Tibial artery (tissue), 4 donors: Measurements from ENCODE around the gene TMED6.

ENCODE experiments used
- DNase-seq, 2 donors: peaks; one replicate each; pipeline ENCODE4 v3.0.0-alpha.2; 2019
- H3K27ac ChIP-seq, 2 donors: fragments of 200-600 bp; sonication (generic) in 1 of 2; 1 replicate in 1 of 2; 2 replicates in 1 of 2; pipeline ENCODE4 v1.5.1; 2018 to 2019; ENCODE audit warnings: mild to moderate bottlenecking in 1 of 2
- H3K27me3 ChIP-seq, 2 donors: fragments of 200-600 bp; sonication (generic) in 1 of 2; one replicate each; pipeline versions ENCODE4 v1.5.1 to v1.6.0; 2016 to 2019
- H3K36me3 ChIP-seq, 3 donors: fragments of 200-600 bp; sonication (generic) in 2 of 3; one replicate each; pipeline ENCODE4 v1.5.1; 2016 to 2019; ENCODE audit warnings: mild to moderate bottlenecking in 2 of 3
- H3K4me1 ChIP-seq, 4 donors: fragments of 200-600 bp; sonication (generic) in 2 of 4; 1 replicate in 3 of 4; 2 replicates in 1 of 4; pipeline ENCODE4 v1.5.1; 2016 to 2019
- H3K4me3 ChIP-seq, 2 donors: fragments of 200-600 bp; sonication (generic) in 1 of 2; 1 replicate in 1 of 2; 2 replicates in 1 of 2; pipeline ENCODE4 v1.5.1; 2018 to 2019; ENCODE audit warnings: mild to moderate bottlenecking in 2 of 2
- H3K9me3 ChIP-seq, 3 donors: fragments of 200-600 bp; sonication (generic) in 1 of 3; one replicate each; pipeline ENCODE4 v1.5.1; 2016 to 2019
- CTCF ChIP-seq, 2 experiments: fragments of 200-600 bp in 1 of 2; fragments of 450-650 bp in 1 of 2; IDR thresholded peaks; one replicate each; pipeline ENCODE4 v1.5.1; 2017 to 2019; ENCODE audit warnings: antibody characterized with exemption in 2 of 2, mild to moderate bottlenecking in 1 of 2, moderate library complexity in 1 of 2
- intact Hi-C: fragments of 100-400 bp; cut with DNase I; formaldehyde crosslinking; loops from one replicate; pipeline ENCODE4 v1.15.0; 2023; ENCODE audit warnings: low total_unique reads

Gene TMED6

DNA sequence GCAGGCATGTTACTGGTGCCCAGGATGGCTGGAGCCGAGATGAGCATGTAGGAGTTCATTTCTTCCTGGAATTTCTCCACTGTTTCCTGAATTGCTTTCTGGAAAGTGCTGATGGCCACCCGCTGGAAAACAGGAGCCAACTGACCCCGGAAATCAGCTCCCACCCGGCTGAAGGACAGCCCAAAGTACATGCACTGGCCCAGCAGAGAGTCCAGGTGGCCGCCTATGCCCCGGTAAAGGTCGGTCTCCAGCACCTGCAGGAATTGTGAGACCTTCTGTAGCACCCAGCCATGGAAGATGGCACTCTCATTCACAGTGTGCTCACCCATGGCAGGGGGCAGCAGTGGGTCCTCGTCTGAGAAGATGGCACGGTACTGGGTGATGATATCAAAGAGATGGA, 16.9 kb downstream of the TMED6 start:
- no peak for TF ChIP-seq CTCF (IDR thresholded peaks at IDR 0.05)
- H3K27ac ChIP-seq, result no peak overlapping the region
- H3K27me3 ChIP-seq, result no peaks in the 10 kb centered on the region
- H3K36me3 ChIP-seq, result peaks cover 42 to 50% (median 44%) of the 10 kb centered on the region in 3 donors
- no peak overlapping the region for H3K4me3 ChIP-seq
- intact Hi-C loops, result loop anchor here (5.0 to 10.0 kb wide), 2 partner anchors 53 to 800 kb away; partner anchors contain the start of genes TERF2 and ZFP90
- DNase-seq, result no peak
- H3K4me1 ChIP-seq, result peaks cover 0 to 32% (median 24%) of the 10 kb centered on the region in 4 donors
- no peaks in the 10 kb centered on the region for H3K9me3 ChIP-seq

DNA sequence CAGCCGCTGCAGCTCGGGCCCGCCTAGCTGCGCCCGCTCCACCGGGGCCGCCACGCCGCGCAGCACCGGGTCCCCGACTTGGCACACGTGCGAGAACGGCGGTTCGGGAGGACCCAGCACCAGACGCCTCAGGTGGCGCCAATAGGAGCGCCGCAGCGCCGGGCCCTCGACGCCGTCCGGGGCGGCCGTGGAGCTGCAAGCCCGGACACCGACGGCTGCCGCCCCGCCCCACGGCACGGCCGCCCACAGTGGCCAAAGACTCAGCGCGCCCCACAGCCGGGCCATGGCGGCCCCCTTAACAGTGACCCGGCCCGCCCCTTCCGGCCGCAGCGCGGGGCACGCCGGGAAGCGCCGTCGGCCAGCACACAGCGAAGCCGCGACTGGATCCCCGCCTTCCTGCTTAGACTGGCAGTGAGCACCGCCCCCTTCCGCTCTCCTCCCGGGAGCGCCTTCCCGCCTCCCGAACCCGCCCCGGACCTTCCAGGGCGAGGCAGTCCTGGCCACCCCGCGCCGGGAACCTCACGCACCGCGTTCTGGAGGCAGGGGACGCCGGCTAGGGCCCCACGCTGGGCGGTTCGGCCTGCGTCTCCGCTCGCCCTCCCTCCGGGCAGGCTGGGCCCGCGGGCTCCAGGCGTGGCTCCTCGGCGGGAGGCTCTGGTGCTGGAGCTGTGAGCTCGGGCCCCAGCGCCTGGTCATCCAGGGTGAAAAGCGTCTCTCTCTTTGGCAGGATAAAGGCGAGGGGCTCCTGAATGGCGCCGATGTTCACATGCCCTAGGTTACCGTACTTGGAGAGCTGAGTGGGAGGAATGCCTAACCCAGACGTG, 21.1 kb downstream of the TMED6 start, which contains the start of gene PDF:
PDF (minus strand) TSS at position 303 of the 824 bp plus-strand sequence; CDS start at position 285, 18 bp downstream.
- intact Hi-C loops, result loop anchor here (5.0 to 10.0 kb wide), 2 partner anchors 57 to 796 kb away; partner anchors contain the start of genes TERF2 and ZFP90

DNA sequence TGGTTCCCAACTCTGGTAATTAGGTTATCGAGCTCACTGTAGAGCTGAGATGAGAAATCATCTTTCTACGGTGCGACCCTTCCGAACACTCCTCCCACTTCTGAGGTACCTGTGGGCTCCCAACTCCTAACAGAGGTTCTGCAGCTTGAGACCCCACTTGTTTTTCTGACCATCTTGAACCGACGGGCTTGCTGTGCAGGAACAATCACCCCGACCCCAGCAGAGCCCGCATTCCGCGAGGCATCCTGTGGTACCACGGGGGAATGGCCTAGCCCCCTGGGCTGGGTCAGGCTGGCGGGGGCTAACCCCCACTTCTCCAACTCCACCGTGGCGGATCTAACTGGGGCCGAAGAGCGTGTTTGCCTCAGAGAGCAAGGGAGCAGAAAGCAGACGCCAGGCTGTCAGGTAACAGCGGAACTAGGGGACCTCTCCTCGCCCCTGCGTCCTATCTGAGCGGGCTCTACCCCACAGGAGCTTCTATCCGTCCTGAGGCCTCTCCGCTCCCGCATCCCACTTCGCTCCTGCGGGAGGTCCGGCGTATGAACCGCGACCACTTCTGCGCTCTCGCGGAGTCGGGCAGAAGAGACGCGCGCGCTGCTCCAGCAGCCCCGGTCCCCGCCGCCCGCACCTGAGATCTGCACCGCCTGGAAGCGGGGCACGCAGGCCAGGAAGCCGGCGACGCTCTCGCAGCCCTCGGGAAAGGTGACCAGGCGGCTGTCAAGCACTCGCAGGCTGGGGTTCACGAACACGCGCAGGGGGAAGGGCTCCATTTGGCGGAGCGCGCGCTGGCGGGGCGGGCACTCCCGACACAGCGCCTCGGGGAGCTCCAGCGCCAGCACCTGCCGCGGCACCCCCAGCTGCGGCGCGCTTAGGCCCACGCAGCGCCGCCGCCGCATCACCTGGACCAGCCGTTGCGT, 22.0 kb downstream of the TMED6 start:
- Histone ChIP-seq H3K4me1 (peaks cover 0 to 54% (median 27%) of the 10 kb centered on the region in 4 donors), H3K4me3 (peak overlapping the region; percentile 92 to 96), H3K27ac (peak overlapping the region; percentile 85 to 90), H3K9me3 (no peaks in the 10 kb centered on the region), H3K27me3 (no peaks in the 10 kb centered on the region), H3K36me3 (peaks cover 35 to 65% (median 59%) of the 10 kb centered on the region in 3 donors)
- no peak for TF ChIP-seq CTCF (IDR thresholded peaks at IDR 0.05)
- intact Hi-C loops, result loop anchor here (5.0 to 10.0 kb wide), 2 partner anchors 58 to 795 kb away; partner anchors contain the start of genes TERF2 and ZFP90
- DNase-seq, result no peak

More for the DNA sequence above, 21.1 kb downstream of the TMED6 start, which contains the start of gene PDF:
- peaks cover 0 to 52% (median 27%) of the 10 kb centered on the region in 4 donors for H3K4me1 ChIP-seq
- peak within 1 kb of the TSS; percentile 85 to 90 for H3K27ac ChIP-seq
- TF ChIP-seq CTCF (IDR thresholded peaks at IDR 0.05), result peak in 1 of 2 experiments; percentile 7
- no peaks in the 10 kb centered on the region for H3K9me3 ChIP-seq
- H3K27me3 ChIP-seq, result no peaks in the 10 kb centered on the region
- peaks cover 35 to 65% (median 59%) of the 10 kb centered on the region in 3 donors for H3K36me3 ChIP-seq
- peak within 1 kb of the TSS; percentile 92 to 96 for H3K4me3 ChIP-seq
- peak; percentile 96 for DNase-seq

DNA sequence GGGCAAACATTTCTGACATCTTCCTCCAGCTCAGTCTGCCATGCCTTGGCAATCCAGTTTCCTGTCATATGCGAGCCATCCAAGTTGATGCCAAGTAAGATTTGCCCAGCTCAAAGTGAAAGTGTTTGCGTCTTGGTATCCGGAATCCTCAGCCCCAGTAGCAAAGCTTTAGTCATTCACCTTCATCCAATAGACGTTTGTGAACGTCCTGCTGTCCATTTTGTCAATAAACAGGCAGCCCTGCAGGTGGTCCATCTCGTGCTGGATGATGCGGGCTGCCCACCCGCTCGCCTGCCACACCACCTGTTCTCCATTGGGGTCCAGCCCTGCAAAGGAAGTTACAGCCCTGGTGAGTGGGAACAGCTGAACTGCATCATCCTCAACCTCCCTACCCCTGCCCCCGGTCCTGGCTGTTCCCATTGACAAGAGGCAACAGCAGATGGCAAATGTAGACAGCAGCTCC, 22.7 kb downstream of the TMED6 start:
- no peak overlapping the region for H3K27ac ChIP-seq
- peak in 1 of 2 donors; percentile 2 for DNase-seq
- H3K4me1 ChIP-seq, result peaks cover 0 to 50% (median 27%) of the 10 kb centered on the region in 4 donors
- H3K4me3 ChIP-seq, result peak overlapping the region; percentile 92 to 96
- intact Hi-C loops, result no loop called here
- peaks cover 35 to 65% (median 59%) of the 10 kb centered on the region in 3 donors for H3K36me3 ChIP-seq
- TF ChIP-seq CTCF (IDR thresholded peaks at IDR 0.05), result no peak
- H3K9me3 ChIP-seq, result no peaks in the 10 kb centered on the region
- no peaks in the 10 kb centered on the region for H3K27me3 ChIP-seq
